ENCODE results near the gene SPC24.
A peak's percentile ranks its signal among the peaks of the same experiment; 100 is the strongest.

Gene SPC24

GRCh38 chr19:11155373-11156120, at the start of gene SPC24:
Gene SPC24, minus strand, starts transcription at chr19:11155782. Its CDS starts 6 bp downstream, at chr19:11155776.
- Mint-ChIP-seq H3K4me3 (peak within 1 kb of the TSS; percentile 91), H3K27me3 (peaks cover 21% of the 10 kb centered on the region), H3K4me1 (peaks cover 42% of the 10 kb centered on the region), H3K27ac (peak within 1 kb of the TSS; percentile 94), H3K9me3 (no peaks in the 10 kb centered on the region), H3K36me3 (peaks cover 18% of the 10 kb centered on the region)
- CTCF ChIA-PET = interaction anchor here (0.9 to 2.2 kb wide), 3 partner anchors 15 to 30 kb away, joined by 3 to 8 read pairs (median 7); no protein-coding TSS in a partner anchor
- DNase-seq = peak; percentile 97

- DNase-seq = no peak
- Mint-ChIP-seq H3K27ac (no peak overlapping the region), H3K27me3 (peaks cover 36% of the 10 kb centered on the region), H3K4me1 (no peaks in the 10 kb centered on the region), H3K9me3 (peaks cover 5% of the 10 kb centered on the region), H3K4me3 (no peak overlapping the region), H3K36me3 (no peaks in the 10 kb centered on the region)
- CTCF ChIA-PET = interaction anchor here (1.0 to 3.0 kb wide), 4 partner anchors 15 to 169 kb away, joined by 3 to 14 read pairs (median 6); no protein-coding TSS in a partner anchor
Observed at GRCh38 chr19:11204943-11205349, 49.4 kb upstream of the SPC24 start.

GRCh38 chr19:11204076-11204602, 48.6 kb upstream of the SPC24 start:
- CTCF ChIA-PET = interaction anchor here (0.6 to 3.0 kb wide), 6 partner anchors 15 to 267 kb away, joined by 3 to 14 read pairs (median 6); no protein-coding TSS in a partner anchor

GRCh38 chr19:11203194-11204075, 47.9 kb upstream of the SPC24 start:
- Mint-ChIP-seq H3K27ac (peak overlapping the region; percentile 59), H3K36me3 (no peaks in the 10 kb centered on the region), H3K9me3 (no peaks in the 10 kb centered on the region), H3K4me1 (no peaks in the 10 kb centered on the region), H3K27me3 (peaks cover 49% of the 10 kb centered on the region), H3K4me3 (no peak overlapping the region)
- CTCF ChIA-PET = interaction anchor here (1.8 to 3.0 kb wide), 3 partner anchors 65 to 168 kb away, joined by 9 to 14 read pairs (median 9); no protein-coding TSS in a partner anchor
- peak; percentile 46 for DNase-seq

More at GRCh38 chr19:11204076-11204602, 48.6 kb upstream of the SPC24 start:
- DNase-seq = no peak
- H3K9me3 Mint-ChIP-seq = peaks cover 2% of the 10 kb centered on the region
- peak overlapping the region; percentile 59 for H3K27ac Mint-ChIP-seq
- H3K4me3 Mint-ChIP-seq = no peak overlapping the region
- H3K4me1 Mint-ChIP-seq = no peaks in the 10 kb centered on the region
- peaks cover 42% of the 10 kb centered on the region for H3K27me3 Mint-ChIP-seq
- no peaks in the 10 kb centered on the region for H3K36me3 Mint-ChIP-seq

GRCh38 chr19:11202488-11203193, 47.1 kb upstream of the SPC24 start:
- DNase-seq = no peak
- H3K27ac Mint-ChIP-seq = no peak overlapping the region
- no peak overlapping the region for H3K4me3 Mint-ChIP-seq
- no peaks in the 10 kb centered on the region for H3K36me3 Mint-ChIP-seq
- CTCF ChIA-PET = interaction anchor here (0.6 to 3.0 kb wide), 4 partner anchors 46 to 167 kb away, joined by 3 to 14 read pairs (median 9); no protein-coding TSS in a partner anchor
- peaks cover 55% of the 10 kb centered on the region for H3K27me3 Mint-ChIP-seq
- H3K9me3 Mint-ChIP-seq = no peaks in the 10 kb centered on the region
- peaks cover 3% of the 10 kb centered on the region for H3K4me1 Mint-ChIP-seq

- H3K4me1 Mint-ChIP-seq = peaks cover 5% of the 10 kb centered on the region
- no peak overlapping the region for H3K4me3 Mint-ChIP-seq
- no peak overlapping the region for H3K27ac Mint-ChIP-seq
- peaks cover 56% of the 10 kb centered on the region for H3K27me3 Mint-ChIP-seq
- DNase-seq = no peak
- no peaks in the 10 kb centered on the region for H3K36me3 Mint-ChIP-seq
- CTCF ChIA-PET = interaction anchor here (0.6 kb wide), 1 partner anchor 45 kb away, joined by 3 read pairs; no protein-coding TSS in a partner anchor
- no peaks in the 10 kb centered on the region for H3K9me3 Mint-ChIP-seq
Observed at GRCh38 chr19:11201791-11202190, 46.2 kb upstream of the SPC24 start.

GRCh38 chr19:11200931-11201330, 45.3 kb upstream of the SPC24 start:
- Mint-ChIP-seq H3K27ac (no peak overlapping the region), H3K9me3 (no peaks in the 10 kb centered on the region), H3K36me3 (no peaks in the 10 kb centered on the region), H3K4me1 (peaks cover 11% of the 10 kb centered on the region), H3K27me3 (peaks cover 57% of the 10 kb centered on the region), H3K4me3 (no peak overlapping the region)
- no peak for DNase-seq
- CTCF ChIA-PET = no interaction called here

GRCh38 chr19:11200015-11200574, 44.5 kb upstream of the SPC24 start:
- CTCF ChIA-PET = no interaction called here
- H3K27me3 Mint-ChIP-seq = peaks cover 58% of the 10 kb centered on the region
- H3K4me3 Mint-ChIP-seq = no peak overlapping the region
- no peaks in the 10 kb centered on the region for H3K9me3 Mint-ChIP-seq
- no peaks in the 10 kb centered on the region for H3K36me3 Mint-ChIP-seq
- DNase-seq = no peak
- no peak overlapping the region for H3K27ac Mint-ChIP-seq
- peaks cover 18% of the 10 kb centered on the region for H3K4me1 Mint-ChIP-seq

- Mint-ChIP-seq H3K36me3 (no peaks in the 10 kb centered on the region), H3K9me3 (no peaks in the 10 kb centered on the region), H3K27ac (no peak overlapping the region), H3K4me1 (peaks cover 21% of the 10 kb centered on the region), H3K27me3 (peaks cover 62% of the 10 kb centered on the region), H3K4me3 (no peak overlapping the region)
- no peak for DNase-seq
- CTCF ChIA-PET = no interaction called here
Observed at GRCh38 chr19:11199517-11199916, 43.9 kb upstream of the SPC24 start.

GRCh38 chr19:11198769-11199424, 43.3 kb upstream of the SPC24 start:
- Mint-ChIP-seq H3K36me3 (no peaks in the 10 kb centered on the region), H3K27me3 (peaks cover 60% of the 10 kb centered on the region), H3K4me3 (peak overlapping the region; percentile 40), H3K27ac (no peak overlapping the region), H3K9me3 (no peaks in the 10 kb centered on the region), H3K4me1 (peaks cover 21% of the 10 kb centered on the region)
- CTCF ChIA-PET = interaction anchor here (0.8 kb wide), 1 partner anchor 163 kb away, joined by 4 read pairs; no protein-coding TSS in a partner anchor
- no peak for DNase-seq

GRCh38 chr19:11198175-11198534, 42.6 kb upstream of the SPC24 start:
- CTCF ChIA-PET = interaction anchor here (0.8 kb wide), 1 partner anchor 162 kb away, joined by 4 read pairs; no protein-coding TSS in a partner anchor
- H3K9me3 Mint-ChIP-seq = no peaks in the 10 kb centered on the region
- H3K36me3 Mint-ChIP-seq = no peaks in the 10 kb centered on the region
- peak overlapping the region; percentile 77 for H3K4me3 Mint-ChIP-seq
- peaks cover 52% of the 10 kb centered on the region for H3K27me3 Mint-ChIP-seq
- no peak overlapping the region for H3K27ac Mint-ChIP-seq
- H3K4me1 Mint-ChIP-seq = peaks cover 21% of the 10 kb centered on the region
- no peak for DNase-seq

- DNase-seq = peak; percentile 83
- Mint-ChIP-seq H3K4me3 (peak within 1 kb of the TSS; percentile 77), H3K27me3 (peaks cover 49% of the 10 kb centered on the region), H3K36me3 (no peaks in the 10 kb centered on the region), H3K9me3 (no peaks in the 10 kb centered on the region), H3K27ac (peak within 1 kb of the TSS; percentile 16), H3K4me1 (peaks cover 21% of the 10 kb centered on the region)
- CTCF ChIA-PET = no interaction called here
Observed at GRCh38 chr19:11197291-11198174, 42.0 kb upstream of the SPC24 start, which contains the start of gene KANK2. Gene KANK2, minus strand, starts transcription at chr19:11197545. Its CDS starts 3,034 bp downstream, at chr19:11194511.

Measured in activated naive CD4-positive, alpha-beta T cell treated with anti-CD3 and anti-CD28 coated beads, Interleukin-2, amount 10 ng/mL, durations not matched to agents 7 days and 5 days (primary cell).